Spleen (tissue), 11 donors: ENCODE measurements around the gene EGFR. TPM values are rescaled to one million over a fixed set of nuclear protein-coding genes. Genes with fewer than 3 reads are reported as not detected.
A peak's percentile ranks its signal among the peaks of the same experiment; 100 is the strongest.

Source experiments
- DNase-seq: peaks from one replicate; pipeline ENCODE4 v3.0.0-alpha.2; 2020
- H3K27ac ChIP-seq, 8 donors: fragments of 200-600 bp; sonication (generic) in 7 of 8; 1 replicate in 4 of 8; 2 replicates in 4 of 8; pipeline versions ENCODE4 v1.5.0 to v1.8.0; 2016 to 2021; ENCODE audit warnings: inconsistent platforms in 4 of 8, mild to moderate bottlenecking in 4 of 8, moderate library complexity in 1 of 8
- H3K27me3 ChIP-seq, 7 donors: fragments of 200-600 bp; sonication (generic) in 6 of 7; replicated peaks in 1 of 7; 1 replicate in 4 of 7; 2 replicates in 3 of 7; pipeline versions ENCODE4 v1.5.0 to v1.8.0; 2016 to 2021; ENCODE audit warnings: inconsistent platforms in 3 of 7, mild to moderate bottlenecking in 1 of 7
- H3K36me3 ChIP-seq, 6 donors: fragments of 200-600 bp; sonication (generic) in 5 of 6; 1 replicate in 4 of 6; 2 replicates in 2 of 6; pipeline versions ENCODE4 v1.5.0 to v1.8.0; 2016 to 2021; ENCODE audit warnings: inconsistent platforms in 2 of 6
- H3K4me1 ChIP-seq, 6 donors: fragments of 200-600 bp; sonication (generic) in 5 of 6; 1 replicate in 3 of 6; 2 replicates in 3 of 6; pipeline versions ENCODE4 v1.5.0 to v1.8.0; 2016 to 2021; ENCODE audit warnings: inconsistent platforms in 3 of 6
- H3K4me3 ChIP-seq, 8 donors: fragments of 200-600 bp; sonication (generic) in 7 of 8; 1 replicate in 4 of 8; 2 replicates in 4 of 8; pipeline versions ENCODE4 v1.5.0 to v1.8.0; 2016 to 2021; ENCODE audit warnings: inconsistent platforms in 4 of 8, mild to moderate bottlenecking in 4 of 8, moderate library complexity in 2 of 8
- H3K9me3 ChIP-seq, 8 donors: fragments of 200-600 bp; sonication (generic) in 7 of 8; 1 replicate in 4 of 8; 2 replicates in 4 of 8; pipeline versions ENCODE4 v1.5.0 to v1.8.0; 2016 to 2021; ENCODE audit warnings: inconsistent platforms in 4 of 8
- POLR2A ChIP-seq, 3 donors: fragments of 450-650 bp; IDR thresholded peaks; one replicate each; pipeline ENCODE4 v1.5.1; 2017; ENCODE audit warnings: antibody characterized with exemption in 3 of 3, mild to moderate bottlenecking in 1 of 3
- POLR2AphosphoS5 ChIP-seq, 3 donors: sonication (generic); formaldehyde crosslinking; IDR thresholded peaks; one replicate each; pipeline ENCODE4 v1.5.1; 2017; ENCODE audit warnings: antibody characterized with exemption in 3 of 3
- WGBS, 5 donors: extraction: QIAGEN DNeasy Blood & Tissue Kit in 3 of 5; methylation state at CpG; one replicate each; pipeline versions ENCODE4 v1.1.5 to v1.1.7; 2013 to 2018; 5-methylcytosine and 5-hydroxymethylcytosine counted together
- intact Hi-C: fragments of 100-400 bp; cut with DNase I; formaldehyde crosslinking; loops from one replicate; pipeline ENCODE4 v1.15.0; 2023; ENCODE audit warnings: low total_unique reads
- polyA plus RNA-seq, 3 donors: library from polyadenylated mRNA; stranded (reverse); fragments of 200-250 nt; gene quantifications; one replicate each; pipeline ENCODE4 v1.2.1, GENCODE V29; 2013
- total RNA-seq, 7 donors: library from RNA; depleted of rRNA in 3 of 7; stranded (reverse); fragments of >200 nt in 3 of 7; fragmentation: NEBNext Ultra II Directional in 4 of 7; extraction: Animal tissue kit (Norgen Biotek cat#: 25700) in 4 of 7; gene quantifications; one replicate each; pipeline versions ENCODE4 v1.1.0 to v1.2.1, GENCODE V29; 2016 to 2021
- TF ChIP-seq, protein P1 (sequence below), 11 experiments: fragments of 200-600 bp in 7 of 11; fragments of 450-650 bp in 4 of 11; sonication (generic) in 4 of 11; IDR thresholded peaks in 8 of 11; conservative IDR thresholded peaks in 3 of 11; 1 replicate in 7 of 11; 2 replicates in 4 of 11; pipeline versions ENCODE4 v1.4.0 to v1.8.0; 2016 to 2021; ENCODE audit warnings: antibody characterized with exemption in 11 of 11, inconsistent platforms in 4 of 11, mild to moderate bottlenecking in 1 of 11
- donor health status: healthy with polysubstance abuse.
- donor health status: DM: no; HTN: no; CAD: no; lungs with moderate emphysema.
- donor health status: DM: no; HTN: no; CAD: no.
- donor health status: Bipolar disorder and iron deficiency.
- donor health status: healthy.
- donor health status: DM: no; HTN: no; CAD: no.
- donor health status: DM: yes; HTN: yes; CAD: no.

Gene EGFR
- total and polyA plus RNA-seq, 10 donors = 1.1 to 35.2 (median 24.5) TPM

DNA sequence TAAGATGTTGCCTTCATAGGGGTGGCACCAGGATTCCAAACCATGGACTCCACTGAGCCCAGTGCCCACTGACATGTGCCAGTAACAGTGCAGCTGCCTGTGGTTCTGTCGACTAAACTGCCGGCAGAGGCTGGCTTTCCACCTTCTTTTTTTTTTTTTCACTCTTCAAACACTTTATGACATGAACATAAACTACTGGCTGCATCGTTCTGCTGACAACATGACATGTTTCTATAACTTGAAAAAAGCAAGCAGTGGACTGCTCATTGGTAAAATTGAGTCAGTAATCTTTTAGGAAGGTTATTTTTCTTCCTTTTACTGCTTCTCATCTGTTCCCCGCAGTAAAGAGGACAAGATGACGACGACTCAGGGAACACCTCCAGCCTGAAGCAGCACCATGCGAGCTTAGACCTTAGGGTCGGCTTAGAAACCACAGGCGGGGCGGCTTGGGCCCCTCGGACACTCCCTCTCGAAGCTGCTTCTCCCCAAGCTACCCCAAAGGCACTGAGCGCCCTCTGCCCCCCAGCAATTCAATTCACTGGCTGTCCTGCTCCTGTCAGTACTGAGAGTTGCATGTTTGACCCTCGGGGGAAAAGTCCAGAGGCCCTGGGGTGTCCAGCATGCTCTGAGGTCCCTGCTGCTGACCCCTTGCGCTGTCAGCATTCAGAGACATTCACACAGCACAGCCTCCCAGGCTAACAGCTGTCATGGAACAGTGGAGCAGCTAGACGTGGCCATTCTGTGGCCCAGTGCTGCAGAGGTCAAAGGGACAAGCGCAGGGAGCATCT, 112.5 kb downstream of the EGFR start:
- peaks cover 0 to 40% (median 12%) of the 10 kb centered on the region in 6 donors for H3K4me1 ChIP-seq
- DNase-seq = no peak

DNA sequence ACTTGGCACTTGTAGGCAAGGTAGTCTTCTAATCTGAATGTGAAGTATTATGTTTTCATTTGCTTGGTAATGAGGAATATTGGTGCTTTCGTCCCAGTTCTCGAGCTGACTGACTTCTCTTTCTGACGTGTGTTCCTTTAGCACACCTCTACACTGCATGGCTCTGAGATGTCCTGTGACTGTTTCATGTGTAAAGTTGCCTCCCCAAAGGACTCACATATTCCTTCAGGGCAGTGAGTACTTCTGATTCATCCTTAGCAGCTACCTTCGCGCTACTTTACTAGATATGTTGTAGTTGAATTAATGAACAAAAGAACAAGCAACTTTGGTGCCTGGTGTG, 113.7 kb downstream of the EGFR start:
- Histone ChIP-seq H3K4me1 (peaks cover 0 to 40% (median 12%) of the 10 kb centered on the region in 6 donors), H3K27me3 (peaks cover 0 to 5% (median 0%) of the 10 kb centered on the region in 7 donors), H3K9me3 (peaks cover 0 to 4% (median 0%) of the 10 kb centered on the region in 8 donors), H3K27ac (peak overlapping the region in 1 of 8 donors; percentile 60), H3K4me3 (no peak overlapping the region), H3K36me3 (no peaks in the 10 kb centered on the region)
- intact Hi-C loops = no loop called here
- DNase-seq = no peak
- 81 to 93% (median 88%) methylated on average over 5 of the region's 5 CpGs for WGBS, 5 donors
- TF ChIP-seq, protein P1, sequence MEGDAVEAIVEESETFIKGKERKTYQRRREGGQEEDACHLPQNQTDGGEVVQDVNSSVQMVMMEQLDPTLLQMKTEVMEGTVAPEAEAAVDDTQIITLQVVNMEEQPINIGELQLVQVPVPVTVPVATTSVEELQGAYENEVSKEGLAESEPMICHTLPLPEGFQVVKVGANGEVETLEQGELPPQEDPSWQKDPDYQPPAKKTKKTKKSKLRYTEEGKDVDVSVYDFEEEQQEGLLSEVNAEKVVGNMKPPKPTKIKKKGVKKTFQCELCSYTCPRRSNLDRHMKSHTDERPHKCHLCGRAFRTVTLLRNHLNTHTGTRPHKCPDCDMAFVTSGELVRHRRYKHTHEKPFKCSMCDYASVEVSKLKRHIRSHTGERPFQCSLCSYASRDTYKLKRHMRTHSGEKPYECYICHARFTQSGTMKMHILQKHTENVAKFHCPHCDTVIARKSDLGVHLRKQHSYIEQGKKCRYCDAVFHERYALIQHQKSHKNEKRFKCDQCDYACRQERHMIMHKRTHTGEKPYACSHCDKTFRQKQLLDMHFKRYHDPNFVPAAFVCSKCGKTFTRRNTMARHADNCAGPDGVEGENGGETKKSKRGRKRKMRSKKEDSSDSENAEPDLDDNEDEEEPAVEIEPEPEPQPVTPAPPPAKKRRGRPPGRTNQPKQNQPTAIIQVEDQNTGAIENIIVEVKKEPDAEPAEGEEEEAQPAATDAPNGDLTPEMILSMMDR (IDR thresholded peaks at IDR 0.05 in 8 of 11, conservative IDR thresholded peaks at IDR 0.05 in 3 of 11) = no peak
- TF ChIP-seq POLR2A (IDR thresholded peaks at IDR 0.05) (no peak), POLR2AphosphoS5 (IDR thresholded peaks at IDR 0.05) (no peak)

More for the DNA sequence above, 112.5 kb downstream of the EGFR start:
- Histone ChIP-seq H3K27ac (peak overlapping the region in 7 of 8 donors; percentile 46 to 65 (median 61)), H3K27me3 (peaks cover 0 to 5% (median 0%) of the 10 kb centered on the region in 7 donors), H3K9me3 (no peaks in the 10 kb centered on the region), H3K36me3 (no peaks in the 10 kb centered on the region), H3K4me3 (no peak overlapping the region)
- intact Hi-C loops = no loop called here
- TF ChIP-seq POLR2AphosphoS5 (IDR thresholded peaks at IDR 0.05) = peak in 1 of 3 donors; percentile 8
- TF ChIP-seq, protein P1 (IDR thresholded peaks at IDR 0.05 in 8 of 11, conservative IDR thresholded peaks at IDR 0.05 in 3 of 11) = no peak
- WGBS, 5 donors = 73 to 80% (median 77%) methylated on average over 16 to 17 of the region's 17 CpGs

DNA sequence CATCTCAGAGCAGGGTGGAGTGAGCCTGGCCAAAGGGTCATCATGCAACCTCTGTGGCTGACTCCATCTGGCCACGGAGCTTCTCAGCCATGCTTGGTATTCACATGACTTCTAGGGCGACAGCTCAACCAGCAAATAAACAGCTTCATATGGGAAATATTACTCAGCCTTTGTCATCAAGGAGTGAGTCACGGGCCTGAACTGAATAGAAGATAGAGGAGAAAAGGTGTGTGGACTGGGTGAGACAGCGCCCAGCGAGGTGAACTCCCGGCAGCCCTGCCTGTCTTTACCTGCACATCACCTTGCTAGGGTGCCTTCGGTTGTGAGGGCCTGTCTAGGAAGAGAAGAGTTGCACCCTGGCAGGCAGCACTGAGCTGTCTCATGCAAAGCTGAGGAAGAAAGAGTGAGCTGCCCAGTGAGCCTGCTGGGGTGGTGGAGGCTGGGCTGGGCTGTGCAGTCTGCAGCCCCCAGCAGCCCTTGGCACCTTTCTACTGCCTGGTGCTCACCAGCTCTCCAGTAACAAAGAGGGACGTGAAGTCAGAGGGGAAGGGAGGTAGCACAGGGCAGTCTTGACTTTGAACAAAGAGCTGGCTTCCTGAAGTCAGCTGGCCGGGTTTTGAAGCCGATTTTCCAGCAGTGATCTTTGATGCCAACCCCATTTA, 114.2 kb downstream of the EGFR start:
- H3K36me3 ChIP-seq = no peaks in the 10 kb centered on the region
- H3K4me1 ChIP-seq = peaks cover 0 to 40% (median 12%) of the 10 kb centered on the region in 6 donors
- intact Hi-C loops = no loop called here

More for the DNA sequence above, 114.2 kb downstream of the EGFR start:
- no peak for DNase-seq
- WGBS, 5 donors = 67 to 78% (median 73%) methylated on average over 10 of the region's 10 CpGs
- Histone ChIP-seq H3K4me3 (no peak overlapping the region), H3K27me3 (peaks cover 0 to 5% (median 0%) of the 10 kb centered on the region in 7 donors), H3K27ac (peak overlapping the region in 4 of 8 donors; percentile 47 to 73 (median 58)), H3K9me3 (peaks cover 0 to 6% (median under 1%) of the 10 kb centered on the region in 8 donors)
- TF ChIP-seq, protein P1 (IDR thresholded peaks at IDR 0.05 in 8 of 11, conservative IDR thresholded peaks at IDR 0.05 in 3 of 11) = no peak
- TF ChIP-seq POLR2AphosphoS5 (IDR thresholded peaks at IDR 0.05) (no peak), POLR2A (IDR thresholded peaks at IDR 0.05) (no peak)
